PC-9 (cell line): ENCODE data around the gene ILDR1. TPM values are rescaled to one million over a fixed set of nuclear protein-coding genes. Genes with fewer than 3 reads are reported as not detected.

Source experiments
- BruUV-seq: library from RNA; stranded (reverse); fragments of 400-500 nt; replicated peaks from 2 replicates; lab custom pipeline; 2021; lab: Mats Ljungman, UMichigan
- CTCF ChIA-PET: fragments of 300-600 bp; sonication (Branson Sonifier 250); formaldehyde crosslinking; loops from one replicate; lab custom pipeline; 2022; ENCODE audit warnings: antibody characterized with exemption; lab: Charles Lee
- POLR2A ChIA-PET: fragments of 300-600 bp; sonication (Branson Sonifier 250); formaldehyde crosslinking; loops from one replicate; lab custom pipeline; 2022; ENCODE audit warnings: antibody characterized with exemption; ENCODE audit not compliant: unreplicated experiment; lab: Charles Lee
- DNase-seq, 2 experiments: peaks; one replicate each; pipeline versions ENCODE4 v3.0.0 to v3.0.0-alpha.2; 2015 to 2022; ENCODE audit warnings: mixed read lengths in 1 of 2
- H2AFZ ChIP-seq: fragments of 200-600 bp; sonication (generic); 2 replicates; pipeline ENCODE4 v1.8.1; 2017; ENCODE audit warnings: antibody characterized with exemption
- H3F3A ChIP-seq: fragments of 200-600 bp; sonication (generic); 2 replicates; pipeline ENCODE4 v1.8.1; 2017; ENCODE audit warnings: antibody characterized with exemption, mild to moderate bottlenecking, low read depth; ENCODE audit not compliant: insufficient read depth
- H3K27ac ChIP-seq: fragments of 200-600 bp; sonication (generic); 2 replicates; pipeline ENCODE4 v1.6.1; 2016; ENCODE audit warnings: mixed run types
- H3K27me3 ChIP-seq: fragments of 200-600 bp; sonication (generic); 2 replicates; pipeline ENCODE4 v1.6.1; 2016; ENCODE audit warnings: low read depth, mixed run types; ENCODE audit not compliant: insufficient read depth
- H3K36me3 ChIP-seq: fragments of 200-600 bp; sonication (generic); 2 replicates; pipeline ENCODE4 v1.6.1; 2016; ENCODE audit warnings: low read depth, mixed run types
- H3K4me1 ChIP-seq: fragments of 200-600 bp; sonication (generic); replicated peaks from 2 replicates; pipeline ENCODE4 v1.6.1; 2016; ENCODE audit warnings: mixed run types; ENCODE audit not compliant: insufficient read depth
- H3K4me2 ChIP-seq: fragments of 200-600 bp; sonication (generic); 2 replicates; pipeline ENCODE4 v1.6.1; 2017; ENCODE audit warnings: mixed run types
- H3K4me3 ChIP-seq: fragments of 200-600 bp; sonication (generic); 2 replicates; pipeline ENCODE4 v1.6.1; 2016; ENCODE audit warnings: mixed run types
- H3K79me2 ChIP-seq: fragments of 200-600 bp; sonication (generic); 2 replicates; pipeline ENCODE4 v1.6.1; 2017; ENCODE audit warnings: low read depth, mixed run types
- H3K9me2 ChIP-seq: fragments of 200-600 bp; sonication (generic); 2 replicates; pipeline ENCODE4 v1.8.1; 2017; ENCODE audit warnings: mild to moderate bottlenecking; ENCODE audit not compliant: insufficient read depth
- H3K9me3 ChIP-seq: fragments of 200-600 bp; sonication (generic); 2 replicates; pipeline ENCODE4 v1.8.1; 2016; ENCODE audit warnings: low read depth; ENCODE audit not compliant: insufficient read depth
- H4K20me1 ChIP-seq: fragments of 200-600 bp; sonication (generic); 2 replicates; pipeline ENCODE4 v1.8.1; 2017; ENCODE audit not compliant: insufficient read depth
- EZH2 ChIP-seq: fragments of 200-600 bp; sonication (generic); IDR thresholded peaks from 2 replicates; pipeline ENCODE4 v1.8.0; 2017; ENCODE audit warnings: antibody characterized with exemption, low read depth
- intact Hi-C: fragments of 100-400 bp; cut with micrococcal nuclease; formaldehyde crosslinking; loops from one replicate; pipeline ENCODE4 v1.10.0; 2022; ENCODE audit not compliant: unreplicated experiment
- total RNA-seq: library from RNA; stranded (reverse); gene quantifications from 2 replicates; pipeline ENCODE4 v1.2.3, GENCODE V29; 2021
- TF ChIP-seq, protein P1 (sequence below): fragments of 200-600 bp; sonication (generic); conservative IDR thresholded peaks from 2 replicates; pipeline ENCODE4 v1.6.1; 2017; ENCODE audit warnings: mixed run types, antibody characterized with exemption, mild to moderate bottlenecking, moderate library complexity

ILDR1 gene
- total RNA-seq, 1 experiment from 2014 or later, result 5.1 TPM

GRCh38 chr3:122001892-122002291, 20.2 kb downstream of the ILDR1 start:
- H3K79me2 ChIP-seq, result no peaks in the 10 kb centered on the region
- no peaks in the 10 kb centered on the region for H3K9me3 ChIP-seq
- intact Hi-C loops, result no loop called here
- CTCF ChIA-PET, result no interaction called here
- no peaks in the 10 kb centered on the region for H4K20me1 ChIP-seq
- no peak overlapping the region for H3K4me2 ChIP-seq
- H3K36me3 ChIP-seq, result no peaks in the 10 kb centered on the region
- no TSS peak for BruUV-seq
- H3K27ac ChIP-seq, result no peak overlapping the region
- H3K4me1 ChIP-seq, result no peaks in the 10 kb centered on the region
- H3K27me3 ChIP-seq, result no peaks in the 10 kb centered on the region
- no peaks in the 10 kb centered on the region for H3F3A ChIP-seq
- no peak overlapping the region for H2AFZ ChIP-seq
- no peak overlapping the region for H3K4me3 ChIP-seq
- POLR2A ChIA-PET, result interaction anchor here (0.6 kb wide), 2 partner anchors 115 to 167 kb away, joined by 3 read pairs; partner anchors contain the start of genes EAF2 and IQCB1
- DNase-seq, result no peak
- no peaks in the 10 kb centered on the region for H3K9me2 ChIP-seq
- TF ChIP-seq, protein P1, sequence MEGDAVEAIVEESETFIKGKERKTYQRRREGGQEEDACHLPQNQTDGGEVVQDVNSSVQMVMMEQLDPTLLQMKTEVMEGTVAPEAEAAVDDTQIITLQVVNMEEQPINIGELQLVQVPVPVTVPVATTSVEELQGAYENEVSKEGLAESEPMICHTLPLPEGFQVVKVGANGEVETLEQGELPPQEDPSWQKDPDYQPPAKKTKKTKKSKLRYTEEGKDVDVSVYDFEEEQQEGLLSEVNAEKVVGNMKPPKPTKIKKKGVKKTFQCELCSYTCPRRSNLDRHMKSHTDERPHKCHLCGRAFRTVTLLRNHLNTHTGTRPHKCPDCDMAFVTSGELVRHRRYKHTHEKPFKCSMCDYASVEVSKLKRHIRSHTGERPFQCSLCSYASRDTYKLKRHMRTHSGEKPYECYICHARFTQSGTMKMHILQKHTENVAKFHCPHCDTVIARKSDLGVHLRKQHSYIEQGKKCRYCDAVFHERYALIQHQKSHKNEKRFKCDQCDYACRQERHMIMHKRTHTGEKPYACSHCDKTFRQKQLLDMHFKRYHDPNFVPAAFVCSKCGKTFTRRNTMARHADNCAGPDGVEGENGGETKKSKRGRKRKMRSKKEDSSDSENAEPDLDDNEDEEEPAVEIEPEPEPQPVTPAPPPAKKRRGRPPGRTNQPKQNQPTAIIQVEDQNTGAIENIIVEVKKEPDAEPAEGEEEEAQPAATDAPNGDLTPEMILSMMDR, result no peak
- TF ChIP-seq EZH2, result no peak

DNA sequence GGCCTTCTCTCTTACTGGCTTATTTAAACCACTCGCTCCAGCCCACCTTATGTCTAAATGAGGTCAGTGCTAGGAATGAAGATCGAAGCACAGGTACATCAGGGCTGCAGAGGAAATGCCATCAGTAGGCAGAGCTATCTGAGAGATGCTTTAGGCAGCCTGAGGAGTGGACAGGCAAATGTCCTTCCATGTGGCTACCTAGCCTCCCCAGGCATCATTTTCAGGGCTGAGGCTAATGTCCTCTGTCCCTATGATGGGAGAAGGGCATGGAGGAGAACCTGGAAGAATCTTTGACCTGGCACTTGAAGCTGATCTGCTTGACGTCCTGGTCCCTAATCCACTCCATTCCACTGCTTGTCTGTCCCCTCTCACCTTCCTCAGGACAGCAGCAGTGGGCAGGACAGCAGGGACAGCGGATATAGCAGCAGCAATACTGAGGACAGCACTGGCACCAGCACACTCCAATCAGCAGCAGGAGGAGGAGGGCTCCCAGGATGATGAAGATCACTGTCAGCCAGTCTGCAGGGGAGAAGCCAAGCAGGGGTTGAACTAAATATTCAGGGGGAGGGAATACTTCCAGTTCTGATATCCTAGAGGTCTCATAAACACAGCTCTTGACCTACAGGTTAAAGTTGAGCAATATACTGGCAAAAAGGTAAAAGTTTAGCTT, 21.0 kb downstream of the ILDR1 start:
- ChIA-PET POLR2A (no interaction called here), CTCF (no interaction called here)
- Histone ChIP-seq H3K4me3 (no peak overlapping the region), H3K27ac (no peak overlapping the region), H2AFZ (no peak overlapping the region), H3K4me1 (peaks cover under 1% of the 10 kb centered on the region; the same call in 1 of the 2 replicates), H3K9me3 (no peaks in the 10 kb centered on the region), H3K79me2 (no peaks in the 10 kb centered on the region), H3K4me2 (no peak overlapping the region), H3K36me3 (no peaks in the 10 kb centered on the region), H3K9me2 (no peaks in the 10 kb centered on the region), H4K20me1 (no peaks in the 10 kb centered on the region), H3K27me3 (no peaks in the 10 kb centered on the region), H3F3A (no peaks in the 10 kb centered on the region)
- no TSS peak for BruUV-seq
- TF ChIP-seq EZH2, result no peak
- TF ChIP-seq, protein P1, result no peak
- intact Hi-C loops, result no loop called here
- no peak for DNase-seq

DNA sequence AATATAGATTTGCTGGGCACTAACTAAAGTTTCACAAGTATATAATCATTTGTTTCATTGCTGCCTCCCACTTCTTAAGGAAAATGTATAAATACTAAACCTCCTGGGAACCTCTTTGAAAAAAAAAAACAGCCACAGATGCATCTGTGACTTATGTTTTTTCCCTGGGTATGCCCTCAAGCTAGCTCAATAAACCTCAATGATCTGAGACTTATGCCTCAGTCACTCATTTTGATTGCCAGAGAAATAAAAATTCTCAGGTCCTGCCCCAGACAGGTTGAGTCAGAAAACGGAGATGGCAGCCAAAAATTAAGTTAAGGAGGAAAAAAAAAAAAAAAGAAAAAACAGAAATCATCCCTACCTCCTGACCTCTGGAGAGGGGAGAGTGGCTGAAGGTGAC, 22.1 kb downstream of the ILDR1 start:
- POLR2A ChIA-PET, result no interaction called here
- Histone ChIP-seq H4K20me1 (no peaks in the 10 kb centered on the region), H3F3A (no peaks in the 10 kb centered on the region), H3K27ac (no peak overlapping the region), H3K4me1 (peaks cover 12% of the 10 kb centered on the region; the same call in 1 of the 2 replicates), H3K4me3 (no peak overlapping the region), H3K9me2 (no peaks in the 10 kb centered on the region), H3K9me3 (no peaks in the 10 kb centered on the region), H3K4me2 (no peak overlapping the region), H3K79me2 (no peaks in the 10 kb centered on the region), H3K27me3 (no peaks in the 10 kb centered on the region), H3K36me3 (no peaks in the 10 kb centered on the region), H2AFZ (no peak overlapping the region)
- TF ChIP-seq EZH2, result no peak
- TF ChIP-seq, protein P1, result no peak
- no peak for DNase-seq
- intact Hi-C loops, result no loop called here
- CTCF ChIA-PET, result no interaction called here
- BruUV-seq, result no TSS peak
